H1 (cell line): Measurements from ENCODE around the gene ZNF484. TPM values are rescaled to one million over a fixed set of nuclear protein-coding genes. Genes with fewer than 3 reads are reported as not detected.

Experiments used
- CTCF ChIA-PET: fragments of 300-600 bp; sonication (Branson Sonifier 250); formaldehyde crosslinking; loops from one replicate; lab custom pipeline; 2021; ENCODE audit not compliant: partially characterized antibody; lab: Charles Lee
- POLR2A ChIA-PET: fragments of 300-600 bp; sonication (Branson Sonifier 250); formaldehyde crosslinking; loops from one replicate; lab custom pipeline; 2021; ENCODE audit warnings: inconsistent platforms; ENCODE audit not compliant: partially characterized antibody; lab: Charles Lee
- DNase-seq, 2 experiments: peaks; one replicate each; pipeline versions ENCODE4 v3.0.0 to v3.0.0-alpha.2; 2010 to 2022; ENCODE audit warnings: low spot score in 2 of 2, low read depth in 1 of 2, mixed read lengths in 1 of 2
- FAIRE-seq: peaks from 2 replicates; lab custom pipeline; 2011; peaks lifted over from hg19 to GRCh38; lab: Jason Lieb, UNC
- H2AFZ ChIP-seq: 2 replicates; pipeline ENCODE4 v1.8.1; 2012; ENCODE audit warnings: low read length, inconsistent platforms
- H2AK5ac ChIP-seq: 2 replicates; pipeline ENCODE4 v1.6.1; 2013; ENCODE audit warnings: low read depth, low read length
- H2BK120ac ChIP-seq: replicated peaks from 2 replicates; pipeline ENCODE3; 2013; ENCODE audit warnings: low read depth, low read length, inconsistent platforms
- H2BK12ac ChIP-seq: 2 replicates; pipeline ENCODE4 v1.6.1; 2013; ENCODE audit warnings: low read depth, low read length
- H2BK15ac ChIP-seq: 2 replicates; pipeline ENCODE4 v1.6.1; 2013; ENCODE audit warnings: low read length
- H2BK20ac ChIP-seq: 2 replicates; pipeline ENCODE4 v1.6.1; 2013; ENCODE audit warnings: low read length
- H2BK5ac ChIP-seq: 2 replicates; pipeline ENCODE4 v1.6.1; 2013; ENCODE audit warnings: low read depth, low read length
- H3K14ac ChIP-seq: 2 replicates; pipeline ENCODE4 v1.6.1; 2013; ENCODE audit warnings: inconsistent platforms; ENCODE audit not compliant: insufficient read length
- H3K18ac ChIP-seq: 2 replicates; pipeline ENCODE4 v1.6.1; 2013; ENCODE audit warnings: low read length; ENCODE audit errors: extremely low read depth
- H3K23ac ChIP-seq: 2 replicates; pipeline ENCODE4 v1.6.1; 2013; ENCODE audit warnings: inconsistent platforms; ENCODE audit not compliant: insufficient read length
- H3K23me2 ChIP-seq: 2 replicates; pipeline ENCODE4 v1.6.1; 2013; ENCODE audit warnings: low read depth, low read length
- H3K27ac ChIP-seq: 2 replicates; pipeline ENCODE4 v1.6.1; 2011; ENCODE audit warnings: low read depth, low read length, inconsistent platforms
- H3K27me3 ChIP-seq, 4 experiments: replicated peaks in 1 of 4; 1 replicate in 1 of 4; 2 replicates in 3 of 4; pipeline versions ENCODE4 v1.6.1 to v1.8.1; 2011 to 2013; ENCODE audit warnings: low read length in 3 of 4, mild to moderate bottlenecking in 3 of 4, inconsistent platforms in 2 of 4, mixed read lengths in 2 of 4, moderate library complexity in 1 of 4; ENCODE audit not compliant: control insufficient read depth in 3 of 4, insufficient read depth in 3 of 4; ENCODE audit errors: extremely low read depth in 1 of 4
- H3K36me3 ChIP-seq, 4 experiments: 2 replicates each; pipeline versions ENCODE4 v1.6.1 to v1.8.1; 2011 to 2013; ENCODE audit warnings: mild to moderate bottlenecking in 4 of 4, low read length in 3 of 4, moderate library complexity in 2 of 4, control low read depth in 1 of 4, inconsistent platforms in 1 of 4; ENCODE audit not compliant: insufficient read depth in 4 of 4, control insufficient read depth in 2 of 4
- H3K4ac ChIP-seq: replicated peaks from 2 replicates; pipeline ENCODE3; 2013; ENCODE audit warnings: low read length, low read depth, mixed read lengths, inconsistent platforms; ENCODE audit not compliant: insufficient read length
- H3K4me1 ChIP-seq, 4 experiments: replicated peaks in 1 of 4; 1 replicate in 1 of 4; 2 replicates in 3 of 4; pipeline versions ENCODE4 v1.6.1 to v1.8.1; 2011 to 2013; ENCODE audit warnings: low read length in 3 of 4, inconsistent platforms in 2 of 4, mixed read lengths in 1 of 4; ENCODE audit not compliant: insufficient read depth in 4 of 4, control insufficient read depth in 3 of 4
- H3K4me2 ChIP-seq, 2 experiments: 2 replicates each; pipeline versions ENCODE4 v1.6.1 to v1.8.1; 2011 to 2013; ENCODE audit warnings: low read depth in 2 of 2, low read length in 2 of 2, control low read depth in 1 of 2, inconsistent platforms in 1 of 2, mild to moderate bottlenecking in 1 of 2; ENCODE audit not compliant: insufficient read depth in 1 of 2
- H3K4me3 ChIP-seq, 4 experiments: fragments of 200-600, 300-600 bp in 1 of 4; sonication (generic), shearing (Covaris generic), sonication (Bioruptor Twin) in 1 of 4; 2 replicates each; pipeline versions ENCODE4 v1.5.1 to v1.8.1; 2011 to 2016; ENCODE audit warnings: low read length in 4 of 4, low read depth in 3 of 4, control low read depth in 2 of 4, inconsistent platforms in 2 of 4, mild to moderate bottlenecking in 2 of 4, mixed read lengths in 1 of 4, moderate library complexity in 1 of 4; ENCODE audit not compliant: insufficient read depth in 2 of 4; ENCODE audit errors: extremely low read depth in 1 of 4
- H3K56ac ChIP-seq: replicated peaks from 2 replicates; pipeline ENCODE3; 2013; ENCODE audit warnings: low read depth, mild to moderate bottlenecking, mixed read lengths, low read length, inconsistent platforms; ENCODE audit not compliant: insufficient read length
- H3K79me1 ChIP-seq: 2 replicates; pipeline ENCODE4 v1.6.1; 2013; ENCODE audit warnings: low read depth, low read length, control low read depth
- H3K79me2 ChIP-seq, 2 experiments: 2 replicates each; pipeline versions ENCODE4 v1.6.1 to v1.8.1; 2012 to 2013; ENCODE audit warnings: low read length in 2 of 2, mild to moderate bottlenecking in 2 of 2, inconsistent platforms in 1 of 2; ENCODE audit not compliant: insufficient read depth in 2 of 2, control insufficient read depth in 1 of 2
- H3K9ac ChIP-seq, 4 experiments: replicated peaks in 1 of 4; 1 replicate in 1 of 4; 2 replicates in 3 of 4; pipeline versions ENCODE4 v1.6.1 to v1.8.1; 2011 to 2013; ENCODE audit warnings: low read depth in 3 of 4, low read length in 3 of 4, control low read depth in 2 of 4, mild to moderate bottlenecking in 2 of 4, moderate library complexity in 2 of 4, inconsistent platforms in 1 of 4; ENCODE audit errors: extremely low read depth in 1 of 4
- H3K9me3 ChIP-seq, 2 experiments: 2 replicates each; pipeline versions ENCODE4 v1.6.1 to v1.8.1; 2012 to 2013; ENCODE audit warnings: mild to moderate bottlenecking in 2 of 2, moderate library complexity in 2 of 2, control low read depth in 1 of 2, inconsistent platforms in 1 of 2, low read depth in 1 of 2, low read length in 1 of 2, mixed read lengths in 1 of 2; ENCODE audit not compliant: insufficient read depth in 2 of 2
- H4K20me1 ChIP-seq, 2 experiments: replicated peaks in 1 of 2; 2 replicates each; pipeline versions ENCODE3 to v1.8.1; 2011 to 2013; ENCODE audit warnings: inconsistent platforms in 2 of 2, low read length in 2 of 2, mild to moderate bottlenecking in 1 of 2; ENCODE audit not compliant: insufficient read depth in 2 of 2, control insufficient read depth in 1 of 2
- H4K5ac ChIP-seq: 2 replicates; pipeline ENCODE4 v1.6.1; 2013; ENCODE audit warnings: low read length, low read depth, mixed read lengths, inconsistent platforms; ENCODE audit not compliant: insufficient read length
- H4K8ac ChIP-seq: 2 replicates; pipeline ENCODE4 v1.8.0; 2013; ENCODE audit warnings: mild to moderate bottlenecking, moderate library complexity, low read length, inconsistent platforms; ENCODE audit not compliant: insufficient read depth; ENCODE audit errors: extremely low read depth
- H4K91ac ChIP-seq: replicated peaks from 2 replicates; pipeline ENCODE3; 2013; ENCODE audit warnings: low read length, mixed read lengths, inconsistent platforms; ENCODE audit not compliant: insufficient read length
- BACH1 ChIP-seq: IDR thresholded peaks from 2 replicates; pipeline ENCODE4 v1.6.1; 2012; ENCODE audit warnings: low read length, improper control_type of control experiment
- BRCA1 ChIP-seq: IDR thresholded peaks from 2 replicates; pipeline ENCODE4 v1.6.1; 2012; ENCODE audit warnings: low read depth, low read length, improper control_type of control experiment
- CTBP2 ChIP-seq: IDR thresholded peaks from 2 replicates; pipeline ENCODE4 v1.7.0; 2011; ENCODE audit warnings: borderline replicate concordance, mild to moderate bottlenecking, moderate library complexity, mixed read lengths, low read length; ENCODE audit not compliant: insufficient read depth, insufficient read length
- HDAC6 ChIP-seq: IDR thresholded peaks from one replicate; pipeline ENCODE4 v1.7.1; 2012; ENCODE audit warnings: low read depth, mild to moderate bottlenecking, inconsistent platforms, low read length, moderate library complexity
- KDM4A ChIP-seq: IDR thresholded peaks from one replicate; pipeline ENCODE4 v1.7.1; 2012; ENCODE audit warnings: low read depth, mild to moderate bottlenecking, moderate library complexity, low read length, inconsistent platforms; ENCODE audit not compliant: severe bottlenecking
- MAFK ChIP-seq: IDR thresholded peaks from 2 replicates; pipeline ENCODE4 v1.6.1; 2012; ENCODE audit warnings: low read depth, mild to moderate bottlenecking, improper control_type of control experiment, low read length
- NRF1 ChIP-seq: IDR thresholded peaks from 2 replicates; pipeline ENCODE4 v1.6.1; 2011; ENCODE audit warnings: mild to moderate bottlenecking, low read depth, low read length, improper control_type of control experiment
- POU5F1 ChIP-seq: IDR thresholded peaks from 2 replicates; pipeline ENCODE4 v1.6.1; 2011; ENCODE audit warnings: low read depth, mild to moderate bottlenecking, low read length, moderate library complexity
- RBBP5 ChIP-seq: IDR thresholded peaks from 2 replicates; pipeline ENCODE4 v1.7.1; 2012; ENCODE audit warnings: low read depth, mild to moderate bottlenecking, inconsistent platforms, low read length, moderate library complexity, borderline replicate concordance
- SAP30 ChIP-seq: fragments of 300-600 bp; sonication (generic); IDR thresholded peaks from 2 replicates; pipeline ENCODE4 v1.7.1; 2012; ENCODE audit warnings: low read length, moderate library complexity, mild to moderate bottlenecking, inconsistent platforms; ENCODE audit not compliant: insufficient read depth, insufficient replicate concordance
- SIX5 ChIP-seq: IDR thresholded peaks from 2 replicates; pipeline ENCODE4 v1.6.1; 2011; ENCODE audit warnings: mild to moderate bottlenecking, low read depth, low read length
- SP4 ChIP-seq: IDR thresholded peaks from 2 replicates; pipeline ENCODE4 v1.6.1; 2012; ENCODE audit warnings: low read length, inconsistent platforms
- SUZ12 ChIP-seq: fragments of 200-600 bp; sonication (generic); IDR thresholded peaks from 2 replicates; pipeline ENCODE4 v1.6.1; 2012; ENCODE audit warnings: mild to moderate bottlenecking, inconsistent platforms, low read length, moderate library complexity, mixed read lengths
- WGBS, 2 experiments: shearing (Covaris generic) in 1 of 2; methylation state at CpG; one replicate each; pipeline versions ENCODE4 v1.1.6 to v1.1.7; 2013 to 2015; ENCODE audit warnings: low lambda C conversion rate in 2 of 2, mixed read lengths in 2 of 2, inconsistent platforms in 1 of 2, low coverage in 1 of 2, missing lambda C conversion rate in 1 of 2; ENCODE audit not compliant: insufficient replicate concordance in 2 of 2, insufficient coverage in 1 of 2, insufficient read length in 1 of 2; ENCODE audit errors: extremely low coverage in 1 of 2, missing lambda C conversion rate in 1 of 2; 5-methylcytosine and 5-hydroxymethylcytosine counted together
- polyA plus RNA-seq, 7 experiments: library from polyadenylated mRNA; depleted of rRNA in 3 of 7; stranded (reverse) in 5 of 7; unstranded in 2 of 7; fragments of >200 nt in 5 of 7; fragments of 200-250 nt in 2 of 7; gene quantifications; 1 replicate in 5 of 7; 2 replicates in 1 of 7; 4 replicates in 1 of 7; pipeline versions ENCODE4 v1.2.1 to v1.2.3, GENCODE V29; 2011 to 2013; ENCODE audit warnings: missing spikeins in 2 of 7, mixed read lengths in 2 of 7
- total RNA-seq: library from RNA; stranded (reverse); fragmentation: NEBNext Ultra II Directional; extraction: Animal tissue kit (Norgen Biotek cat#: 25700); gene quantifications from 2 replicates; pipeline ENCODE4 v1.2.1, GENCODE V29; 2021
- TF ChIP-seq, protein P1 (sequence below): IDR thresholded peaks from 2 replicates; pipeline ENCODE4 v1.6.1; 2011; ENCODE audit warnings: low read length, improper control_type of control experiment

Gene ZNF484
- total and polyA plus RNA-seq, 2 of the 8 experiments (the other 6 are each of a cell fraction or from before 2014, with no cell fraction given): 1.3 to 11.5 TPM

GRCh38 chr9:92875373-92875772, 2.5 kb downstream of the ZNF484 start:
- Histone ChIP-seq H3K14ac (no peak overlapping the region), H3K18ac (no peak overlapping the region), H3K79me2 (peaks cover 0 to 46% of the 10 kb centered on the region in 2 experiments; a peak in 2 of 4 replicates), H2BK12ac (no peak overlapping the region), H4K5ac (no peak overlapping the region), H3K23ac (no peak overlapping the region), H3K27me3 (no peaks in the 10 kb centered on the region), H3K4me3 (no peak overlapping the region), H4K20me1 (peaks cover 4 to 7% of the 10 kb centered on the region in 2 experiments), H3K4me2 (no peak overlapping the region), H4K91ac (no peak overlapping the region), H3K4ac (no peak overlapping the region), H2BK15ac (no peak overlapping the region), H2AFZ (no peak overlapping the region), H2BK20ac (no peak overlapping the region), H3K9ac (no peak overlapping the region), H2AK5ac (no peak overlapping the region), H3K27ac (no peak overlapping the region), H4K8ac (no peak overlapping the region), H3K36me3 (no peaks in the 10 kb centered on the region; a peak in 1 of 8 replicates), H3K23me2 (no peaks in the 10 kb centered on the region; the same call in 1 of the 2 replicates), H3K9me3 (no peaks in the 10 kb centered on the region), H2BK5ac (no peak overlapping the region), H3K56ac (no peak overlapping the region), H2BK120ac (no peak overlapping the region), H3K4me1 (peaks cover 0 to 7% (median 3%) of the 10 kb centered on the region in 4 experiments; a peak in 2 of 7 replicates), H3K79me1 (peaks cover 6% of the 10 kb centered on the region)
- ChIA-PET POLR2A (no interaction called here), CTCF (no interaction called here)
- peak in 1 of 2 experiments; percentile 29 for DNase-seq
- 0% methylated on average over 1 of the region's 1 CpG; no CpG with 5 or more reads in 1 of the 2 experiments for WGBS, 2 experiments
- FAIRE-seq: no peak
- TF ChIP-seq SUZ12: no peak
- no peak for TF ChIP-seq BRCA1
- no peak for TF ChIP-seq CTBP2
- no peak for TF ChIP-seq RBBP5
- no peak for TF ChIP-seq POU5F1
- TF ChIP-seq SIX5: no peak
- TF ChIP-seq SP4: no peak
- no peak for TF ChIP-seq MAFK
- no peak for TF ChIP-seq BACH1
- no peak for TF ChIP-seq SAP30
- TF ChIP-seq NRF1: no peak
- TF ChIP-seq, protein P1, sequence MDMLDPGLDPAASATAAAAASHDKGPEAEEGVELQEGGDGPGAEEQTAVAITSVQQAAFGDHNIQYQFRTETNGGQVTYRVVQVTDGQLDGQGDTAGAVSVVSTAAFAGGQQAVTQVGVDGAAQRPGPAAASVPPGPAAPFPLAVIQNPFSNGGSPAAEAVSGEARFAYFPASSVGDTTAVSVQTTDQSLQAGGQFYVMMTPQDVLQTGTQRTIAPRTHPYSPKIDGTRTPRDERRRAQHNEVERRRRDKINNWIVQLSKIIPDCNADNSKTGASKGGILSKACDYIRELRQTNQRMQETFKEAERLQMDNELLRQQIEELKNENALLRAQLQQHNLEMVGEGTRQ: no peak
- no peak for TF ChIP-seq HDAC6
- no peak for TF ChIP-seq KDM4A
